GM20000 (cell line): Measurements from ENCODE around the gene IL12RB2.

Experiments
- DNase-seq: peaks from one replicate; pipeline ENCODE4 v3.0.0; 2012; ENCODE audit warnings: low spot score
- TF ChIP-seq, protein P1 (sequence below): IDR thresholded peaks from 2 replicates; pipeline ENCODE4 v1.5.1; 2012; ENCODE audit warnings: mild to moderate bottlenecking, control low read depth; ENCODE audit errors: extremely low read depth, missing control alignments

Gene IL12RB2

DNA sequence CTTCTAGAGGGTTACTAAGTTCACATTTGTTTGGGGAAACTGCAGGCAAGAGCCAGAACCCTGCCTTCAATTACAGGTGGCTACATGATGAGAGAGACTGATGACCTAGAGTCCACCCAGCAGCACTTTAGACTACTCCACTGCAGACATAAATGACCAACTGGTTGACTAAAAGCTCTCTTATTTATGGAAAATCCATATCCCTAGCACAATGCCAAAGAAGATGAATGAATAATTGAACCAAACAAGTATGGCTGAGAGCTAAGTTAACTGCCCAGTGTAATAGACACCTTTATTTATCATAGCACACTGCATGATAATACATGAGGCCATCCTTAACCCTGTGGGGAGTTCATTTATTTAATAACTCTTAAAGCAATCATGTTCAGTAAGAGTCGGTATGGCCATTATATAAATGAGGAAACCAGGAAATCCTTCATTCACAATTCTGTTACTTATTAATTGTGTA lies 60.4 kb downstream of the IL12RB2 start:
- TF ChIP-seq, protein P1, sequence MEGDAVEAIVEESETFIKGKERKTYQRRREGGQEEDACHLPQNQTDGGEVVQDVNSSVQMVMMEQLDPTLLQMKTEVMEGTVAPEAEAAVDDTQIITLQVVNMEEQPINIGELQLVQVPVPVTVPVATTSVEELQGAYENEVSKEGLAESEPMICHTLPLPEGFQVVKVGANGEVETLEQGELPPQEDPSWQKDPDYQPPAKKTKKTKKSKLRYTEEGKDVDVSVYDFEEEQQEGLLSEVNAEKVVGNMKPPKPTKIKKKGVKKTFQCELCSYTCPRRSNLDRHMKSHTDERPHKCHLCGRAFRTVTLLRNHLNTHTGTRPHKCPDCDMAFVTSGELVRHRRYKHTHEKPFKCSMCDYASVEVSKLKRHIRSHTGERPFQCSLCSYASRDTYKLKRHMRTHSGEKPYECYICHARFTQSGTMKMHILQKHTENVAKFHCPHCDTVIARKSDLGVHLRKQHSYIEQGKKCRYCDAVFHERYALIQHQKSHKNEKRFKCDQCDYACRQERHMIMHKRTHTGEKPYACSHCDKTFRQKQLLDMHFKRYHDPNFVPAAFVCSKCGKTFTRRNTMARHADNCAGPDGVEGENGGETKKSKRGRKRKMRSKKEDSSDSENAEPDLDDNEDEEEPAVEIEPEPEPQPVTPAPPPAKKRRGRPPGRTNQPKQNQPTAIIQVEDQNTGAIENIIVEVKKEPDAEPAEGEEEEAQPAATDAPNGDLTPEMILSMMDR: no peak

DNA sequence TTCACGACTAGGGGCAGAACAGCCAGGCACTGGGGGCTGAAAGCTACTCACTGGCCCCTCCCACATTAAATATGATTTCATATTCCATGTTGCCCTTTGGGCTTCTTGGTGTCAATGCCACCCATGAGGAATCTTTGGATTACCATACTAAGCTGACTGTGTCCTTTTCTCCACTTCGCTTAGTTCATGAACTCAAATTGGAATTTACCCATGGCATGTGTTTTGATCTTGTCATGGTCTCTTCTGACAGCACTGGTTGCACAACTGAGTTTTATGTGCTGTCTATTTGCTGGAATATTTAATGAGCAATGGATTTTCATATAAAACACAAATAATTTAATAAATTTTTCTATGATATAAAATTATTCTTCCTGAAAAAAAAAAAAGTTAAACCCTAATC lies 63.4 kb downstream of the IL12RB2 start:
- no peak for DNase-seq
- TF ChIP-seq, protein P1: no peak

More for the DNA sequence above, 60.4 kb downstream of the IL12RB2 start:
- DNase-seq: no peak

DNA sequence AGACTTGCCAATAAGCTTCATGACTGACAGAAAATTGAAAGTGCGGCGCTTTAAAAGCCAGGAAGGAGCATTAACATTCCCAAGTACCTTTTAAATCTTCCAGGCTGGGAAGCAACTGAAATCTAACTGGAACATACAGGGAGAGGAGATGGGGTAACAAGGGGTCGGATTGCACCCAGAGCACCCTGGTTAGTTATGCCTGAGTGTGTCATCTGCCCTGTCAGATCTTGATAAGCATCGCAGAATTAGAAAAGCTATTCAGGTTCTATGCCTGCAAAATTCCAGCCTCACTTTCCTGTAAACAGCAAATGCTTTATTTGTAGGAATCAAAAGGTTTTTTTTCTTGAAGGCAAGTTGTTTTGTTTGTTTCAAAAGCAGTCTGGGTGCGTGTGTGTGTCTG lies 64.0 kb downstream of the IL12RB2 start:
- DNase-seq: no peak
- TF ChIP-seq, protein P1: no peak

DNA sequence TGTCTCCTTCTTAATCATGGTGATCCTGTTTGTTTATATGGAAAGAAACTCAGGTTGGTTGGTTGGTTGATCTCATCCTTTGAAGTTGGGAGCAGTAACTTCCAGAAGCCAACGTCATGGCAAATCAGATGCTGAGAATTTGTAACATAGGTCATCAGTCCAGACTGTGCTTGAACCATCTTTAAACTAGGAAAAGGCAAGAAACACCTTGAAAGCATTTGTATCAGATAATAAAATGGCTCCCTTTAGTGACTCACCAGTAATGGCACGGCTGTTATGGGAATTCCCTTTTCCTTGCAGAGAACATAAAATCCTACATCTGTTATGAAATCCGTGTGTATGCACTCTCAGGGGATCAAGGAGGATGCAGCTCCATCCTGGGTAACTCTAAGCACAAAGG lies 64.5 kb downstream of the IL12RB2 start:
- TF ChIP-seq, protein P1: no peak
- no peak for DNase-seq

DNA sequence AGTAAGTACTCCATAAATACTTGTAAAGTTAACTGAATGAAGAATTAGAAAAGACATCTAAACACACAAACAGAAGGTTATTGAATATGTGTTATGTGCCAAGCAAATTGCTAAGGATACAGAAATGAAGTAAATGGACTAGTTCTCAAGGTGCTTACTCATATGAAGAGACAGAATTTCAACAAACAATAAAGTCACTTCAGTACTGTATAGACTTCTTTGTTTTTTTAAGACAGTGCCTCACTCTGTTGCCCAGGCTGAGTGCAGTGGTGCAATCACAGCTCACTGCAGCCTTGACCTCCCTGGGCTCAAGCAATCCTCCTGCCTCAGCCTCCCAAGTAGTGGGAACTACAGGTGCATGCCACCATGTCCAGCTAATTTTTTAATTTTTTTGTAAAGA lies 65.2 kb downstream of the IL12RB2 start:
- TF ChIP-seq, protein P1: no peak
- no peak for DNase-seq

DNA sequence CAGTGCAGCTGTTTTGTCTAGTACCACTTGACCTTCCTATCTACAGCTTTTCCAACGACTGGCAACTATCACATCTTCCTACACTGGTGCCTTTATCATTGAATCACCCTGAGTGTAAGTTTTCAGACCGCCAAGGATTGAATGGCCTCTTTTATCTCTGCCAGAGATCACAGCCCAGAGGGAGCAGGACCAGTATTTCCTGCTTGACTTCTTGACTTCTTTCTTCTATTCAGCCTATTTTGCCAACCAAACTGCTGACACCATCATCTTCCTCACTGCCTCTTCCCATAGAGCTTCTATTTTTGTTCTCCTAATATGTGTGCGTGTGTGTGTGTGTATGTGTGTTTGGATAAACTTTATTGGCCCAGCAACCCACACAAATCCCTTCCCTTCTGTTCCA lies 68.7 kb downstream of the IL12RB2 start:
- TF ChIP-seq, protein P1: no peak
- no peak for DNase-seq

DNA sequence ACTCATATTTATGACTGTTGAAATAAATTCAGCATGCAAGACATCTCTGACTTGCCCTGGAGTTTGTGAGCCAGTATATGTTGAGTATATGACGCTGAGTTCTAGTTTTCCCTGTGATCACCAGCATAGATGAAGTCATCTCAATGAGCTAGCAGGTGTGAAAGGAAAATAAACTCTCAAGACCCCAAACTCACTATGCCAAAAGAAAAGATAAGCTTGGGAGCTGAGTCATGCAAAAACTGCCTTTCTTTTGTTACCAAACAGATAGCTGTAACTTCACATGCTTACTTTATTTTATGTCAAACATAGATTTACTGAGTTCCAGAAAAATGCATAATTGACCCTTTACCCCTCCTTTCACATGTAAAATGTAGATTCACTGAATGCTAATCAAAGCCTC lies 69.6 kb downstream of the IL12RB2 start:
- no peak for DNase-seq
- TF ChIP-seq, protein P1: no peak
